CD1c-positive myeloid dendritic cell (primary cell): Measurements from ENCODE around the gene ATP6V0A1.
"Not testable (repeated sequence)": the region's sequence is repeated elsewhere in the genome, so short reads cannot be mapped to it uniquely, and the experiment has no call there.

Experiments
- DNase-seq: peaks from one replicate; pipeline ENCODE4 v3.0.0-alpha.2; 2016; ENCODE audit errors: extremely low spot score

Gene ATP6V0A1

GRCh38 chr17:42475835-42476234, 17.2 kb downstream of the ATP6V0A1 start:
- peak; percentile 61 for DNase-seq

- peak; percentile 43 for DNase-seq
These were observed 17.7 kb downstream of the ATP6V0A1 start for GRCh38 chr17:42476411-42476810.

- no peak for DNase-seq
These were observed 18.5 kb downstream of the ATP6V0A1 start for GRCh38 chr17:42477173-42477572.

- not testable (repeated sequence) for DNase-seq
These were observed 19.1 kb downstream of the ATP6V0A1 start for GRCh38 chr17:42477824-42478223.

GRCh38 chr17:42484304-42484703, 25.6 kb downstream of the ATP6V0A1 start:
- peak; percentile 57 for DNase-seq

- DNase-seq, result no peak
These were observed 27.0 kb downstream of the ATP6V0A1 start for GRCh38 chr17:42485680-42486079.

- DNase-seq, result no peak
These were observed 29.4 kb downstream of the ATP6V0A1 start for GRCh38 chr17:42488032-42488431.

- DNase-seq, result no peak
These were observed 34.6 kb downstream of the ATP6V0A1 start for GRCh38 chr17:42493319-42493718.

- no peak for DNase-seq
These were observed 36.0 kb downstream of the ATP6V0A1 start for GRCh38 chr17:42494673-42495072.

GRCh38 chr17:42498828-42499227, 40.1 kb downstream of the ATP6V0A1 start:
- DNase-seq, result no peak

- no peak for DNase-seq
These were observed 43.4 kb downstream of the ATP6V0A1 start for GRCh38 chr17:42502091-42502490.

- no peak for DNase-seq
These were observed 44.2 kb downstream of the ATP6V0A1 start for GRCh38 chr17:42502926-42503325.

- DNase-seq, result no peak
These were observed 49.0 kb downstream of the ATP6V0A1 start for GRCh38 chr17:42507671-42508070.

GRCh38 chr17:42508426-42509165, 49.9 kb downstream of the ATP6V0A1 start:
- no peak for DNase-seq

GRCh38 chr17:42509409-42509808, 50.7 kb downstream of the ATP6V0A1 start:
- DNase-seq, result no peak

- peak; percentile 23 for DNase-seq
These were observed 51.2 kb downstream of the ATP6V0A1 start for GRCh38 chr17:42509841-42510240.

- DNase-seq, result no peak
These were observed 53.6 kb downstream of the ATP6V0A1 start for GRCh38 chr17:42512246-42512645.

GRCh38 chr17:42512733-42513251, 54.1 kb downstream of the ATP6V0A1 start:
- no peak for DNase-seq

- DNase-seq, result no peak
These were observed 55.0 kb downstream of the ATP6V0A1 start for GRCh38 chr17:42513686-42514085.

- no peak for DNase-seq
These were observed 55.6 kb downstream of the ATP6V0A1 start for GRCh38 chr17:42514279-42514678.

GRCh38 chr17:42514867-42515266, 56.2 kb downstream of the ATP6V0A1 start:
- DNase-seq, result no peak

GRCh38 chr17:42517516-42517915, 58.8 kb downstream of the ATP6V0A1 start:
- peak; percentile 94 for DNase-seq

- peak; percentile 92 for DNase-seq
These were observed 59.5 kb downstream of the ATP6V0A1 start for GRCh38 chr17:42518046-42518754.
